ENCODE measurements around the gene CAMTA1.
"Not testable (repeated sequence)": the region's sequence is repeated elsewhere in the genome, so short reads cannot be mapped to it uniquely, and the experiment has no call there.

Gene CAMTA1

GRCh38 chr1:6913086-6913485 lies 127.8 kb downstream of the CAMTA1 start:
- no peak overlapping the region for H3K9ac ChIP-seq (ENCODE audit: low read depth, low read length)
- peaks cover 4% of the 10 kb centered on the region for H3K9me3 ChIP-seq (ENCODE audit: insufficient read depth, low read depth, low read length)
- no peaks in the 10 kb centered on the region for H3K36me3 ChIP-seq (ENCODE audit: insufficient read depth, low read depth, low read length)
- no peak overlapping the region for H3K4me3 ChIP-seq (ENCODE audit: low read length)
- H3K4me1 ChIP-seq (ENCODE audit: insufficient read depth, low read length), result peaks cover 9% of the 10 kb centered on the region; the same call in 1 of the 2 replicates
- H3K27me3 ChIP-seq (ENCODE audit: insufficient read depth, low read length), result no peaks in the 10 kb centered on the region
- no peak overlapping the region for H3K27ac ChIP-seq (ENCODE audit: low read length)

GRCh38 chr1:6914706-6915105 lies 129.5 kb downstream of the CAMTA1 start:
- H3K36me3 ChIP-seq (ENCODE audit: insufficient read depth, low read depth, low read length), result no peaks in the 10 kb centered on the region
- H3K27me3 ChIP-seq (ENCODE audit: insufficient read depth, low read length), result no peaks in the 10 kb centered on the region
- H3K9ac ChIP-seq (ENCODE audit: low read depth, low read length), result no peak overlapping the region
- H3K27ac ChIP-seq (ENCODE audit: low read length), result no peak overlapping the region
- H3K9me3 ChIP-seq (ENCODE audit: insufficient read depth, low read depth, low read length), result peaks cover 4% of the 10 kb centered on the region
- peaks cover 9% of the 10 kb centered on the region; the same call in 1 of the 2 replicates for H3K4me1 ChIP-seq (ENCODE audit: insufficient read depth, low read length)
- no peak overlapping the region for H3K4me3 ChIP-seq (ENCODE audit: low read length)

- no peak overlapping the region for H3K9ac ChIP-seq (ENCODE audit: low read depth, low read length)
These were observed 130.8 kb downstream of the CAMTA1 start for GRCh38 chr1:6915999-6916565.

GRCh38 chr1:6917067-6917466 lies 131.8 kb downstream of the CAMTA1 start:
- Histone ChIP-seq H3K4me1 (ENCODE audit: insufficient read depth, low read length) (peaks cover under 1% of the 10 kb centered on the region; the same call in 1 of the 2 replicates), H3K4me3 (ENCODE audit: low read length) (no peak overlapping the region), H3K27me3 (ENCODE audit: insufficient read depth, low read length) (no peaks in the 10 kb centered on the region), H3K36me3 (ENCODE audit: insufficient read depth, low read depth, low read length) (no peaks in the 10 kb centered on the region), H3K9me3 (ENCODE audit: insufficient read depth, low read depth, low read length) (peaks cover 12% of the 10 kb centered on the region), H3K27ac (ENCODE audit: low read length) (no peak overlapping the region), H3K9ac (ENCODE audit: low read depth, low read length) (no peak overlapping the region)

More at GRCh38 chr1:6915999-6916565, 130.8 kb downstream of the CAMTA1 start:
- peaks cover 9% of the 10 kb centered on the region for H3K9me3 ChIP-seq (ENCODE audit: insufficient read depth, low read depth, low read length)
- no peaks in the 10 kb centered on the region for H3K27me3 ChIP-seq (ENCODE audit: insufficient read depth, low read length)
- H3K27ac ChIP-seq (ENCODE audit: low read length), result no peak overlapping the region
- no peaks in the 10 kb centered on the region for H3K36me3 ChIP-seq (ENCODE audit: insufficient read depth, low read depth, low read length)
- H3K4me3 ChIP-seq (ENCODE audit: low read length), result no peak overlapping the region
- peaks cover 9% of the 10 kb centered on the region; the same call in 1 of the 2 replicates for H3K4me1 ChIP-seq (ENCODE audit: insufficient read depth, low read length)

GRCh38 chr1:6918186-6918924 lies 133.1 kb downstream of the CAMTA1 start:
- H3K27ac ChIP-seq (ENCODE audit: low read length), result no peak overlapping the region
- H3K4me1 ChIP-seq (ENCODE audit: insufficient read depth, low read length), result no peaks in the 10 kb centered on the region
- H3K27me3 ChIP-seq (ENCODE audit: insufficient read depth, low read length), result no peaks in the 10 kb centered on the region
- peaks cover 12% of the 10 kb centered on the region for H3K9me3 ChIP-seq (ENCODE audit: insufficient read depth, low read depth, low read length)
- no peak overlapping the region for H3K4me3 ChIP-seq (ENCODE audit: low read length)
- no peak overlapping the region for H3K9ac ChIP-seq (ENCODE audit: low read depth, low read length)
- H3K36me3 ChIP-seq (ENCODE audit: insufficient read depth, low read depth, low read length), result no peaks in the 10 kb centered on the region

GRCh38 chr1:6918925-6919511 lies 133.8 kb downstream of the CAMTA1 start:
- Histone ChIP-seq H3K36me3 (ENCODE audit: insufficient read depth, low read depth, low read length) (no peaks in the 10 kb centered on the region), H3K4me3 (ENCODE audit: low read length) (no peak overlapping the region), H3K4me1 (ENCODE audit: insufficient read depth, low read length) (no peaks in the 10 kb centered on the region), H3K9ac (ENCODE audit: low read depth, low read length) (no peak overlapping the region), H3K27me3 (ENCODE audit: insufficient read depth, low read length) (no peaks in the 10 kb centered on the region), H3K27ac (ENCODE audit: low read length) (no peak overlapping the region), H3K9me3 (ENCODE audit: insufficient read depth, low read depth, low read length) (peaks cover 8% of the 10 kb centered on the region; the same call in 1 of the 2 replicates)

- not testable (repeated sequence) for H3K36me3 ChIP-seq (ENCODE audit: insufficient read depth, low read depth, low read length); H3K9me3 ChIP-seq (ENCODE audit: insufficient read depth, low read depth, low read length); H3K9ac ChIP-seq (ENCODE audit: low read depth, low read length); H3K27ac ChIP-seq (ENCODE audit: low read length); H3K4me3 ChIP-seq (ENCODE audit: low read length); H3K4me1 ChIP-seq (ENCODE audit: insufficient read depth, low read length); H3K27me3 ChIP-seq (ENCODE audit: insufficient read depth, low read length)
These were observed 136.3 kb downstream of the CAMTA1 start for GRCh38 chr1:6921506-6921905.

- H3K4me1 ChIP-seq (ENCODE audit: insufficient read depth, low read length), result no peaks in the 10 kb centered on the region
- H3K27me3 ChIP-seq (ENCODE audit: insufficient read depth, low read length), result no peaks in the 10 kb centered on the region; the same call in 1 of the 2 replicates
These were observed 137.1 kb downstream of the CAMTA1 start for GRCh38 chr1:6922096-6922931.

GRCh38 chr1:6923012-6923411 lies 137.8 kb downstream of the CAMTA1 start:
- H3K4me1 ChIP-seq (ENCODE audit: insufficient read depth, low read length), result no peaks in the 10 kb centered on the region
- H3K9me3 ChIP-seq (ENCODE audit: insufficient read depth, low read depth, low read length), result peaks cover 8% of the 10 kb centered on the region; the same call in 1 of the 2 replicates
- H3K36me3 ChIP-seq (ENCODE audit: insufficient read depth, low read depth, low read length), result no peaks in the 10 kb centered on the region
- H3K27me3 ChIP-seq (ENCODE audit: insufficient read depth, low read length), result no peaks in the 10 kb centered on the region; the same call in 1 of the 2 replicates
- no peak overlapping the region for H3K9ac ChIP-seq (ENCODE audit: low read depth, low read length)
- H3K27ac ChIP-seq (ENCODE audit: low read length), result no peak overlapping the region
- H3K4me3 ChIP-seq (ENCODE audit: low read length), result no peak overlapping the region

More at GRCh38 chr1:6922096-6922931, 137.1 kb downstream of the CAMTA1 start:
- H3K36me3 ChIP-seq (ENCODE audit: insufficient read depth, low read depth, low read length), result no peaks in the 10 kb centered on the region
- H3K4me3 ChIP-seq (ENCODE audit: low read length), result no peak overlapping the region
- H3K9me3 ChIP-seq (ENCODE audit: insufficient read depth, low read depth, low read length), result peaks cover 8% of the 10 kb centered on the region; the same call in 1 of the 2 replicates
- H3K27ac ChIP-seq (ENCODE audit: low read length), result no peak overlapping the region
- H3K9ac ChIP-seq (ENCODE audit: low read depth, low read length), result no peak overlapping the region

- Histone ChIP-seq H3K27ac (ENCODE audit: low read length) (no peak overlapping the region), H3K36me3 (ENCODE audit: insufficient read depth, low read depth, low read length) (no peaks in the 10 kb centered on the region), H3K4me3 (ENCODE audit: low read length) (no peak overlapping the region), H3K9ac (ENCODE audit: low read depth, low read length) (no peak overlapping the region), H3K27me3 (ENCODE audit: insufficient read depth, low read length) (no peaks in the 10 kb centered on the region; the same call in 1 of the 2 replicates), H3K4me1 (ENCODE audit: insufficient read depth, low read length) (no peaks in the 10 kb centered on the region), H3K9me3 (ENCODE audit: insufficient read depth, low read depth, low read length) (peaks cover 8% of the 10 kb centered on the region; the same call in 1 of the 2 replicates)
These were observed 138.2 kb downstream of the CAMTA1 start for GRCh38 chr1:6923416-6923815.
